PC-9 (cell line): ENCODE results near the gene SLC25A4. TPM values are rescaled to one million over a fixed set of nuclear protein-coding genes. Genes with fewer than 3 reads are reported as not detected.
"Not testable (repeated sequence)": the region's sequence is repeated elsewhere in the genome, so short reads cannot be mapped to it uniquely, and the experiment has no call there.

Source experiments
- BruUV-seq: library from RNA; stranded (reverse); fragments of 400-500 nt; replicated peaks from 2 replicates; lab custom pipeline; 2021; lab: Mats Ljungman, UMichigan
- CTCF ChIA-PET: fragments of 300-600 bp; sonication (Branson Sonifier 250); formaldehyde crosslinking; loops from one replicate; lab custom pipeline; 2022; ENCODE audit warnings: antibody characterized with exemption; lab: Charles Lee
- POLR2A ChIA-PET: fragments of 300-600 bp; sonication (Branson Sonifier 250); formaldehyde crosslinking; loops from one replicate; lab custom pipeline; 2022; ENCODE audit warnings: antibody characterized with exemption; ENCODE audit not compliant: unreplicated experiment; lab: Charles Lee
- DNase-seq, 2 experiments: peaks; one replicate each; pipeline versions ENCODE4 v3.0.0 to v3.0.0-alpha.2; 2015 to 2022; ENCODE audit warnings: mixed read lengths in 1 of 2
- H2AFZ ChIP-seq: fragments of 200-600 bp; sonication (generic); 2 replicates; pipeline ENCODE4 v1.8.1; 2017; ENCODE audit warnings: antibody characterized with exemption
- H3F3A ChIP-seq: fragments of 200-600 bp; sonication (generic); 2 replicates; pipeline ENCODE4 v1.8.1; 2017; ENCODE audit warnings: antibody characterized with exemption, mild to moderate bottlenecking, low read depth; ENCODE audit not compliant: insufficient read depth
- H3K27ac ChIP-seq: fragments of 200-600 bp; sonication (generic); 2 replicates; pipeline ENCODE4 v1.6.1; 2016; ENCODE audit warnings: mixed run types
- H3K27me3 ChIP-seq: fragments of 200-600 bp; sonication (generic); 2 replicates; pipeline ENCODE4 v1.6.1; 2016; ENCODE audit warnings: low read depth, mixed run types; ENCODE audit not compliant: insufficient read depth
- H3K36me3 ChIP-seq: fragments of 200-600 bp; sonication (generic); 2 replicates; pipeline ENCODE4 v1.6.1; 2016; ENCODE audit warnings: low read depth, mixed run types
- H3K4me1 ChIP-seq: fragments of 200-600 bp; sonication (generic); replicated peaks from 2 replicates; pipeline ENCODE4 v1.6.1; 2016; ENCODE audit warnings: mixed run types; ENCODE audit not compliant: insufficient read depth
- H3K4me2 ChIP-seq: fragments of 200-600 bp; sonication (generic); 2 replicates; pipeline ENCODE4 v1.6.1; 2017; ENCODE audit warnings: mixed run types
- H3K4me3 ChIP-seq: fragments of 200-600 bp; sonication (generic); 2 replicates; pipeline ENCODE4 v1.6.1; 2016; ENCODE audit warnings: mixed run types
- H3K79me2 ChIP-seq: fragments of 200-600 bp; sonication (generic); 2 replicates; pipeline ENCODE4 v1.6.1; 2017; ENCODE audit warnings: low read depth, mixed run types
- H3K9me2 ChIP-seq: fragments of 200-600 bp; sonication (generic); 2 replicates; pipeline ENCODE4 v1.8.1; 2017; ENCODE audit warnings: mild to moderate bottlenecking; ENCODE audit not compliant: insufficient read depth
- H3K9me3 ChIP-seq: fragments of 200-600 bp; sonication (generic); 2 replicates; pipeline ENCODE4 v1.8.1; 2016; ENCODE audit warnings: low read depth; ENCODE audit not compliant: insufficient read depth
- H4K20me1 ChIP-seq: fragments of 200-600 bp; sonication (generic); 2 replicates; pipeline ENCODE4 v1.8.1; 2017; ENCODE audit not compliant: insufficient read depth
- CTCF ChIP-seq: fragments of 200-600 bp; sonication (generic); conservative IDR thresholded peaks from 2 replicates; pipeline ENCODE4 v1.6.1; 2017; ENCODE audit warnings: mixed run types, antibody characterized with exemption, mild to moderate bottlenecking, moderate library complexity
- EZH2 ChIP-seq: fragments of 200-600 bp; sonication (generic); IDR thresholded peaks from 2 replicates; pipeline ENCODE4 v1.8.0; 2017; ENCODE audit warnings: antibody characterized with exemption, low read depth
- intact Hi-C: fragments of 100-400 bp; cut with micrococcal nuclease; formaldehyde crosslinking; loops from one replicate; pipeline ENCODE4 v1.10.0; 2022; ENCODE audit not compliant: unreplicated experiment
- total RNA-seq: library from RNA; stranded (reverse); gene quantifications from 2 replicates; pipeline ENCODE4 v1.2.3, GENCODE V29; 2021

SLC25A4 gene
- total RNA-seq, 1 experiment from 2014 or later: 15.6 TPM

- H3K27me3 ChIP-seq: no peaks in the 10 kb centered on the region
- H3K36me3 ChIP-seq: no peaks in the 10 kb centered on the region
- H3K4me1 ChIP-seq: peaks cover 29% of the 10 kb centered on the region
- no peaks in the 10 kb centered on the region for H4K20me1 ChIP-seq
- TF ChIP-seq EZH2 (no peak), CTCF (no peak)
- H3K27ac ChIP-seq: peak overlapping the region; percentile 53
- BruUV-seq: no TSS peak
- H3K4me2 ChIP-seq: 0 out of 2 replicates have a peak overlapping the region, but pooled peaks have one; percentile 27
- DNase-seq: peak; percentile 26 to 88
- CTCF ChIA-PET: interaction anchor here (0.6 to 1.0 kb wide), 3 partner anchors 12 to 149 kb away, joined by 4 to 11 read pairs (median 4); no protein-coding TSS in a partner anchor
- H3K9me2 ChIP-seq: no peaks in the 10 kb centered on the region
- intact Hi-C loops: no loop called here
- POLR2A ChIA-PET: interaction anchor here (0.6 to 0.7 kb wide), 3 partner anchors 151 to 208 kb away, joined by 4 to 11 read pairs (median 7); no protein-coding TSS in a partner anchor
- no peak overlapping the region for H2AFZ ChIP-seq
- no peak overlapping the region for H3K4me3 ChIP-seq
- peaks cover 46% of the 10 kb centered on the region for H3K79me2 ChIP-seq
- no peaks in the 10 kb centered on the region for H3K9me3 ChIP-seq
- H3F3A ChIP-seq: peaks cover 14% of the 10 kb centered on the region
These were observed 53.4 kb downstream of the SLC25A4 start for GRCh38 chr4:185196437-185196836.

DNA sequence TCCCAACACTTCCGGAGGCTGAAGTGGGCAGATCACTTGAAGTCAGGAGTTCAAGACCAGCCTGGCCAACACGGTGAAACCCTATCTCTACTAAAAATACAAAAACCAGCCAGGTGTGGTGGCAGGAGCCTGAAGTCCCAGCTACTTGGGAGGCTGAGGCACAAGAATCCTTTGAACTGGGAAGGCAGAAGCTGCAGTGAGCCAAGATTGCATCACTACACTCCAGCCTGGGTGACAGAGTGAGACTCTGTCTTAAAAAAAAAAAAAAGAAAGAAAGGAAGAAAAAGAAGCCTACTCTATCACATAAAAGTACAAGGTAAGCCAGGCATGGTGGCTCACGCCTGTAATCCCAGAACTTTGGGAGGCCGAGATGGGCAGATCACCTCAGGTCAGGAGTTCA, 55.1 kb downstream of the SLC25A4 start:
- intact Hi-C loops, H3K9me2 ChIP-seq, BruUV-seq, DNase-seq, H4K20me1 ChIP-seq, H2AFZ ChIP-seq, H3K27ac ChIP-seq, H3K4me2 ChIP-seq, H3K9me3 ChIP-seq, H3K4me3 ChIP-seq, H3K36me3 ChIP-seq, POLR2A ChIA-PET, H3K27me3 ChIP-seq: not testable (repeated sequence)
- CTCF ChIA-PET: interaction anchor here (0.6 kb wide), 1 partner anchor 85 kb away, joined by 3 read pairs; no protein-coding TSS in a partner anchor
- peaks cover 45% of the 10 kb centered on the region for H3K4me1 ChIP-seq
- H3F3A ChIP-seq: peaks cover 21% of the 10 kb centered on the region
- H3K79me2 ChIP-seq: peaks cover 60% of the 10 kb centered on the region

Other genes with a start within 250 kb of the SLC25A4 start
- gene HELT, start 124.8 kb upstream of the SLC25A4 start, total RNA-seq: not detected in 2 replicates
- gene CFAP97, start 60.7 kb downstream of the SLC25A4 start, total RNA-seq: 33.4 and 48.2 TPM in 2 replicates
- 18.0 and 20.1 TPM in 2 replicates for gene SNX25, start 66.3 kb downstream of the SLC25A4 start, total RNA-seq